Hepatocyte (in vitro differentiated cells): Measurements from ENCODE around the gene CRACR2B. TPM values are rescaled to one million over a fixed set of nuclear protein-coding genes. Genes with fewer than 3 reads are reported as not detected.

ENCODE experiments used
- DNase-seq: peaks from one replicate; pipeline ENCODE4 v3.0.0-alpha.2; 2016; ENCODE audit warnings: low spot score
- H2AFZ ChIP-seq: fragments of 200-600 bp; sonication (generic); 2 replicates; pipeline ENCODE4 v1.6.0; 2016; ENCODE audit warnings: antibody characterized with exemption, mild to moderate bottlenecking
- H3K27ac ChIP-seq: fragments of 200-600 bp; sonication (generic); 2 replicates; pipeline ENCODE4 v1.5.1; 2016; ENCODE audit warnings: mild to moderate bottlenecking
- H3K27me3 ChIP-seq: fragments of 200-600 bp; sonication (generic); 2 replicates; pipeline ENCODE4 v1.6.1; 2016
- H3K36me3 ChIP-seq: fragments of 200-600 bp; sonication (generic); replicated peaks from 2 replicates; pipeline ENCODE4 v1.5.1; 2016; ENCODE audit warnings: low read depth; ENCODE audit not compliant: insufficient read depth
- H3K4me1 ChIP-seq: fragments of 200-600 bp; sonication (generic); 2 replicates; pipeline ENCODE4 v1.5.1; 2016; ENCODE audit warnings: mild to moderate bottlenecking, moderate library complexity; ENCODE audit not compliant: insufficient read depth
- H3K4me2 ChIP-seq: fragments of 200-600 bp; sonication (generic); 2 replicates; pipeline ENCODE4 v1.6.0; 2016
- H3K4me3 ChIP-seq: fragments of 200-600 bp; sonication (generic); 2 replicates; pipeline ENCODE4 v1.5.1; 2016; ENCODE audit warnings: mild to moderate bottlenecking
- H3K79me2 ChIP-seq: fragments of 200-600 bp; sonication (generic); 2 replicates; pipeline ENCODE4 v1.6.0; 2017; ENCODE audit warnings: mild to moderate bottlenecking
- H3K9me2 ChIP-seq: fragments of 200-600 bp; sonication (generic); replicated peaks from 2 replicates; pipeline ENCODE4 v1.6.0; 2017; ENCODE audit warnings: mild to moderate bottlenecking; ENCODE audit not compliant: insufficient read depth
- H3K9me3 ChIP-seq: fragments of 200-600 bp; sonication (generic); 2 replicates; pipeline ENCODE4 v1.5.1; 2016; ENCODE audit warnings: low read depth, mild to moderate bottlenecking
- H4K20me1 ChIP-seq: fragments of 200-600 bp; sonication (generic); 2 replicates; pipeline ENCODE4 v1.6.0; 2016; ENCODE audit warnings: mild to moderate bottlenecking; ENCODE audit not compliant: insufficient read depth, poor library complexity, severe bottlenecking
- EZH2 ChIP-seq: fragments of 200-600 bp; sonication (generic); IDR thresholded peaks from 2 replicates; pipeline ENCODE4 v1.6.1; 2016; ENCODE audit warnings: antibody characterized with exemption, mild to moderate bottlenecking, borderline replicate concordance
- EZH2phosphoT487 ChIP-seq: fragments of 200-600 bp; sonication (generic); IDR thresholded peaks from one replicate; pipeline ENCODE4 v1.6.1; 2018; ENCODE audit warnings: antibody characterized with exemption, mild to moderate bottlenecking, low read depth, moderate library complexity; ENCODE audit not compliant: unreplicated experiment, severe bottlenecking
- WGBS: methylation state at CpG from one replicate; pipeline ENCODE4 v1.1.6; 2016; ENCODE audit warnings: low lambda C conversion rate; ENCODE audit errors: missing lambda C conversion rate; 5-methylcytosine and 5-hydroxymethylcytosine counted together
- polyA plus RNA-seq: library from polyadenylated mRNA; unstranded; fragments of >200 nt; fragmentation: Nextera tagmentation; extraction: Ambion mirVana; gene quantifications from 2 replicates; pipeline ENCODE4 v1.2.1, GENCODE V29; 2016
- total RNA-seq: library from RNA; depleted of rRNA; stranded (reverse); fragments of >200 nt; gene quantifications from 2 replicates; pipeline ENCODE4 v1.2.3, GENCODE V29; 2014
- TF ChIP-seq, protein P1 (sequence below): fragments of 200-600 bp; sonication (generic); IDR thresholded peaks from 2 replicates; pipeline ENCODE4 v1.5.1; 2016; ENCODE audit warnings: antibody characterized with exemption, mild to moderate bottlenecking; ENCODE audit not compliant: poor library complexity

The CRACR2B gene
- total and polyA plus RNA-seq, 2 experiments from 2014 or later: 9.7 to 33.2 TPM

DNA sequence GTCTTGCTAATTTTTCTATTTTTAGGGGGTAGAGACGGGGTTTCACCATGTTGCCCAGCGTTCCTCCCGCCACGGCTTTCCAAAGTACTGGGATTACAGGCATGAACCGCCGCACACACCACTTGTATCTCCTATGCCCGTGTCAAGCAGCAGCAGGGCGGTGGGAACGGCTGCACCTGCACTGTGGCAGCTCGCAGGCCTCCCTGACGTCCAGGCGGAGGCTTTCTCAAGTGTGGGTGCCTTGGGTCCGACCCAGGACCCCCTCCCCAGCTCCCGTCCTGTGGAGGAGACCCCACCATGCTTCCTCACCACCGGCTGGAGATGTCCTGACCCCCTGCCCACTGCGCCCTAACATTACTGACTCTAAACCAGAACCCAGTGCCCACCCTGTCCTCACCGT, 40.7 kb downstream of the CRACR2B start:
- no peak overlapping the region for H3K27ac ChIP-seq

DNA sequence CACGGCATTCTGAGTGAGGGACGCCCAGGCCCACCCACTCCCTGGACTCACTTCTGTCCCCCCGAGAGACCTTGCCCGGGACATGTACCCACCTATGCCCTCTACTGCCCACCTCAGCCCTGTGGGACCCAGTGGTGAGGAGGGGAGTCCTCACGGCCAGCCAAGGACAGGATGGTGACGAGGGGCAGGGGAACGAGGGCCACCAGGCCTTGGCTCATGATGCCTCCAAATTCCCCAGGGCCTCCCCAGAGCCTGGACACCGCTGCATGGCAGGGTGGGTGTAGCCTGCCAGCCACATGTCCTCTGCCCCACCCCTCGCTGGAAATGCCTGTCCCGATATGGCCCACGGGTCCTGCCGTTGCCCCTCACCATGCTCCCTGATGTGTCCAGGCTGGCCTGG, 41.1 kb downstream of the CRACR2B start:
- TF ChIP-seq, protein P1, sequence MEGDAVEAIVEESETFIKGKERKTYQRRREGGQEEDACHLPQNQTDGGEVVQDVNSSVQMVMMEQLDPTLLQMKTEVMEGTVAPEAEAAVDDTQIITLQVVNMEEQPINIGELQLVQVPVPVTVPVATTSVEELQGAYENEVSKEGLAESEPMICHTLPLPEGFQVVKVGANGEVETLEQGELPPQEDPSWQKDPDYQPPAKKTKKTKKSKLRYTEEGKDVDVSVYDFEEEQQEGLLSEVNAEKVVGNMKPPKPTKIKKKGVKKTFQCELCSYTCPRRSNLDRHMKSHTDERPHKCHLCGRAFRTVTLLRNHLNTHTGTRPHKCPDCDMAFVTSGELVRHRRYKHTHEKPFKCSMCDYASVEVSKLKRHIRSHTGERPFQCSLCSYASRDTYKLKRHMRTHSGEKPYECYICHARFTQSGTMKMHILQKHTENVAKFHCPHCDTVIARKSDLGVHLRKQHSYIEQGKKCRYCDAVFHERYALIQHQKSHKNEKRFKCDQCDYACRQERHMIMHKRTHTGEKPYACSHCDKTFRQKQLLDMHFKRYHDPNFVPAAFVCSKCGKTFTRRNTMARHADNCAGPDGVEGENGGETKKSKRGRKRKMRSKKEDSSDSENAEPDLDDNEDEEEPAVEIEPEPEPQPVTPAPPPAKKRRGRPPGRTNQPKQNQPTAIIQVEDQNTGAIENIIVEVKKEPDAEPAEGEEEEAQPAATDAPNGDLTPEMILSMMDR: no peak
- TF ChIP-seq EZH2 (no peak), EZH2phosphoT487 (no peak)
- Histone ChIP-seq H3K79me2 (no peaks in the 10 kb centered on the region), H3K27me3 (no peaks in the 10 kb centered on the region), H2AFZ (no peak overlapping the region), H3K27ac (no peak overlapping the region), H3K9me3 (no peaks in the 10 kb centered on the region), H3K36me3 (no peaks in the 10 kb centered on the region), H3K4me2 (no peak overlapping the region), H3K4me1 (peaks cover under 1% of the 10 kb centered on the region), H4K20me1 (no peaks in the 10 kb centered on the region), H3K4me3 (no peak overlapping the region), H3K9me2 (no peaks in the 10 kb centered on the region)
- no peak for DNase-seq
- WGBS: 95% methylated on average over 12 of the region's 12 CpGs

More for the DNA sequence above, 40.7 kb downstream of the CRACR2B start:
- DNase-seq: no peak
- Histone ChIP-seq H3K79me2 (no peaks in the 10 kb centered on the region), H3K27me3 (no peaks in the 10 kb centered on the region), H3K4me3 (no peak overlapping the region), H3K4me2 (no peak overlapping the region), H3K4me1 (peaks cover 4% of the 10 kb centered on the region), H3K36me3 (no peaks in the 10 kb centered on the region), H4K20me1 (no peaks in the 10 kb centered on the region), H3K9me2 (no peaks in the 10 kb centered on the region), H2AFZ (no peak overlapping the region), H3K9me3 (no peaks in the 10 kb centered on the region)
- 93% methylated on average over 17 of the region's 17 CpGs for WGBS
- no peak for TF ChIP-seq EZH2phosphoT487
- TF ChIP-seq, protein P1: no peak
- no peak for TF ChIP-seq EZH2

DNA sequence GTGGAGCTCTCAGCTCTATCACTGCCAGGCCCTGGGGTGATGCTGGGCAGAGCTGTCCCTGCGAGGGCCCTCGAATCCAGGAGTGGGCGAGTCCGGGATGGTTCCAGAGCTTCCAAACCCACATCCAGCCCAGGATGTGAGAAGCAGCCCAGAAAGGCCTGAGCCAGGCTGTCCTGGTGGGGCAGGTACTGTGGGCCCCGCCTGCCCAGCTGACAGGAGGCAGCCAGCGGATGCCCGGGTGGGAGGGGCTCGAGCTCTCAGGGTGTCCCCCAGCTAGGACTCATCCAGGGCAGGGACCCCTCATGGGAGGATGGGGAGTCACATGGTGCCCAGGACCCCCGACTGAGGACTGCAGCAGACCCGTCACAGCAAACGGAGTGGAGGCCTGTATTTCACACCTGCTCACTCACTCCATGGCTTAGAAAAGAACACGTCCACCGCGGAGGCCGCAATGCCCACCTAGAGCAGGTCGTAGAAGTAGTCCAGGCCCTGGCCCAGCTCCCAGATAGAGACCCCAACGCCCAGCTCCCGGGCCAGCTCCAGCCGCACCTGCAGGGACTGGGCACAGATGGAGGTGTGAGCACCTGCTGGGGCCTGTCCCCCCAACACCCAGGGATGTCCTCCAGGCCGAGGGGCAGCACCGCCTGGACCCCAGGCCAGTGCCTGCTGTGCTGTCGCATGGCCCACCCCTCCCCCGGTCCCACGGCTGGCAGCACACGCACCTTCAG, 41.8 kb downstream of the CRACR2B start:
- TF ChIP-seq, protein P1: no peak
- TF ChIP-seq EZH2phosphoT487 (no peak), EZH2 (no peak)
- no peak overlapping the region for H2AFZ ChIP-seq
- no peak for DNase-seq
- H3K27me3 ChIP-seq: no peaks in the 10 kb centered on the region
- H3K27ac ChIP-seq: no peak overlapping the region
- WGBS: 89% methylated on average over 20 of the region's 25 CpGs
- H4K20me1 ChIP-seq: no peaks in the 10 kb centered on the region
- H3K9me3 ChIP-seq: no peaks in the 10 kb centered on the region
- H3K36me3 ChIP-seq: no peaks in the 10 kb centered on the region
- no peak overlapping the region for H3K4me3 ChIP-seq
- H3K9me2 ChIP-seq: no peaks in the 10 kb centered on the region
- no peaks in the 10 kb centered on the region for H3K4me1 ChIP-seq
- H3K79me2 ChIP-seq: no peaks in the 10 kb centered on the region
- H3K4me2 ChIP-seq: no peak overlapping the region
